ENCODE data around the gene EIF4E.

GRCh38 chr4:98909646-98910401, 19.1 kb downstream of the EIF4E start:
- TF ChIP-seq, protein P1, sequence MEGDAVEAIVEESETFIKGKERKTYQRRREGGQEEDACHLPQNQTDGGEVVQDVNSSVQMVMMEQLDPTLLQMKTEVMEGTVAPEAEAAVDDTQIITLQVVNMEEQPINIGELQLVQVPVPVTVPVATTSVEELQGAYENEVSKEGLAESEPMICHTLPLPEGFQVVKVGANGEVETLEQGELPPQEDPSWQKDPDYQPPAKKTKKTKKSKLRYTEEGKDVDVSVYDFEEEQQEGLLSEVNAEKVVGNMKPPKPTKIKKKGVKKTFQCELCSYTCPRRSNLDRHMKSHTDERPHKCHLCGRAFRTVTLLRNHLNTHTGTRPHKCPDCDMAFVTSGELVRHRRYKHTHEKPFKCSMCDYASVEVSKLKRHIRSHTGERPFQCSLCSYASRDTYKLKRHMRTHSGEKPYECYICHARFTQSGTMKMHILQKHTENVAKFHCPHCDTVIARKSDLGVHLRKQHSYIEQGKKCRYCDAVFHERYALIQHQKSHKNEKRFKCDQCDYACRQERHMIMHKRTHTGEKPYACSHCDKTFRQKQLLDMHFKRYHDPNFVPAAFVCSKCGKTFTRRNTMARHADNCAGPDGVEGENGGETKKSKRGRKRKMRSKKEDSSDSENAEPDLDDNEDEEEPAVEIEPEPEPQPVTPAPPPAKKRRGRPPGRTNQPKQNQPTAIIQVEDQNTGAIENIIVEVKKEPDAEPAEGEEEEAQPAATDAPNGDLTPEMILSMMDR (IDR thresholded peaks at IDR 0.05): no peak
- TF ChIP-seq POLR2A (IDR thresholded peaks at IDR 0.05): no peak
